ENCODE data around the gene TSPAN11. TPM values are rescaled to one million over a fixed set of nuclear protein-coding genes. Genes with fewer than 3 reads are reported as not detected.

Gene TSPAN11
- total RNA-seq, 1 experiment from 2014 or later: not detected

DNA sequence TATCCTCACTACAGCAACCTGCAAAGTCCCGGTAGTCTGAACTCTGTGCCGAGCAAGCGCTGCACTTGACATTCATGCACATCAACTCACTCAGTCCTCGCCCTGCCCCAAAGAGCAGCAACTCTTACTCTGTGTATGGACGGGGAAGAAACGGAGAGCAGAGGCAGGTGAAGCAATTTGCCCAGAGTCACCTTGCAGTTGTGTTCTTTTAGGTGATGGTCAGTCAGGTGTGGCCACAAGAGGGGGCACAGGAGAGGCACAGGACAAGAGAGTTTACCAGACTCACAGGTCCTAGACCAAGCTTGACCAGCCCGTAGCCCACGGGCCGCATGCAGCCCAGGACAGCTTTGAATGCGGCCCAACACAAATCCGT is 39.1 kb downstream of the TSPAN11 start:
- Histone ChIP-seq H3K4me3 (ENCODE audit: low read depth in 2 of 2, low read length in 2 of 2) (no peak overlapping the region), H3K4me1 (ENCODE audit: control insufficient read depth, insufficient read depth, low read length) (no peaks in the 10 kb centered on the region), H3K36me3 (ENCODE audit: control insufficient read depth, insufficient read depth, low read length) (no peaks in the 10 kb centered on the region), H3K27ac (ENCODE audit: low read length) (no peak overlapping the region), H3K27me3 (ENCODE audit: control insufficient read depth, insufficient read depth, low read length) (peaks cover 35% of the 10 kb centered on the region), H3K9me3 (ENCODE audit: control insufficient read depth, insufficient read depth, low read depth, low read length) (no peaks in the 10 kb centered on the region)
- intact Hi-C loops (cut with micrococcal nuclease; ENCODE audit: unreplicated experiment): no loop called here
- DNase-seq (ENCODE audit: low read depth, low spot score) (no peak), ATAC-seq (peak; percentile 59)
- ChIA-PET POLR2A (interaction anchor here (0.6 kb wide), 2 partner anchors 39 to 93 kb away, joined by 3 read pairs; partner anchors contain the start of gene TSPAN11), CTCF (no interaction called here)
- no peak for TF ChIP-seq TCF7L2 (IDR thresholded peaks at IDR 0.05; ENCODE audit: low read depth, low read length)
- BruUV-seq (replicated peaks): no TSS peak
- in situ Hi-C loops (cut with HindIII; ENCODE audit: low pct_unique_long_range_greater_than_20kb, low sequenced_read_pairs): no loop called here

DNA sequence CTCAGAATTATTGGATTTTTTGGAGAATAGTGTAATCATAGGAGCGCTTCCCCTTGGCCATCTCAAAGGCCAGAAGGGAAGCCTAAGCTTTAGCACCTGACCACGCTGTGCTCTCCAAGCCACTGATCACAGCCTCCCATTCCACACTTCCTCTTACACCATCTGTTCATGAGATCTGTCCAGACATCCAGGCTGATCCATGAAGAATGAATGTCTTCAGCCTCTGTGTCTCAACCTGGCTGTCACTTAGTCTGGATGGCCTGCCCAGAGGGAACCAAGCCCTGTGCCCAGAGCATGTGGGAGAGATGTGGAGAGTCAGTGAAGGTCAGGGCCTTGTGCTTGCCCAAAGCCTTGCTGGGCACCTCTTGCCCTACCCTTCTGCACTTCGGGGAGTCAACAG is 40.5 kb downstream of the TSPAN11 start:
- Histone ChIP-seq H3K9me3 (ENCODE audit: control insufficient read depth, insufficient read depth, low read depth, low read length) (no peaks in the 10 kb centered on the region), H3K27me3 (ENCODE audit: control insufficient read depth, insufficient read depth, low read length) (peaks cover 37% of the 10 kb centered on the region), H3K27ac (ENCODE audit: low read length) (no peak overlapping the region), H3K4me3 (ENCODE audit: low read depth in 2 of 2, low read length in 2 of 2) (no peak overlapping the region), H3K4me1 (ENCODE audit: control insufficient read depth, insufficient read depth, low read length) (no peaks in the 10 kb centered on the region), H3K36me3 (ENCODE audit: control insufficient read depth, insufficient read depth, low read length) (no peaks in the 10 kb centered on the region)
- in situ Hi-C loops (cut with HindIII; ENCODE audit: low pct_unique_long_range_greater_than_20kb, low sequenced_read_pairs): no loop called here
- CTCF ChIA-PET: interaction anchor here (0.5 kb wide), 1 partner anchor 116 kb away, joined by 3 read pairs; no protein-coding TSS in a partner anchor
- TF ChIP-seq, protein P1, sequence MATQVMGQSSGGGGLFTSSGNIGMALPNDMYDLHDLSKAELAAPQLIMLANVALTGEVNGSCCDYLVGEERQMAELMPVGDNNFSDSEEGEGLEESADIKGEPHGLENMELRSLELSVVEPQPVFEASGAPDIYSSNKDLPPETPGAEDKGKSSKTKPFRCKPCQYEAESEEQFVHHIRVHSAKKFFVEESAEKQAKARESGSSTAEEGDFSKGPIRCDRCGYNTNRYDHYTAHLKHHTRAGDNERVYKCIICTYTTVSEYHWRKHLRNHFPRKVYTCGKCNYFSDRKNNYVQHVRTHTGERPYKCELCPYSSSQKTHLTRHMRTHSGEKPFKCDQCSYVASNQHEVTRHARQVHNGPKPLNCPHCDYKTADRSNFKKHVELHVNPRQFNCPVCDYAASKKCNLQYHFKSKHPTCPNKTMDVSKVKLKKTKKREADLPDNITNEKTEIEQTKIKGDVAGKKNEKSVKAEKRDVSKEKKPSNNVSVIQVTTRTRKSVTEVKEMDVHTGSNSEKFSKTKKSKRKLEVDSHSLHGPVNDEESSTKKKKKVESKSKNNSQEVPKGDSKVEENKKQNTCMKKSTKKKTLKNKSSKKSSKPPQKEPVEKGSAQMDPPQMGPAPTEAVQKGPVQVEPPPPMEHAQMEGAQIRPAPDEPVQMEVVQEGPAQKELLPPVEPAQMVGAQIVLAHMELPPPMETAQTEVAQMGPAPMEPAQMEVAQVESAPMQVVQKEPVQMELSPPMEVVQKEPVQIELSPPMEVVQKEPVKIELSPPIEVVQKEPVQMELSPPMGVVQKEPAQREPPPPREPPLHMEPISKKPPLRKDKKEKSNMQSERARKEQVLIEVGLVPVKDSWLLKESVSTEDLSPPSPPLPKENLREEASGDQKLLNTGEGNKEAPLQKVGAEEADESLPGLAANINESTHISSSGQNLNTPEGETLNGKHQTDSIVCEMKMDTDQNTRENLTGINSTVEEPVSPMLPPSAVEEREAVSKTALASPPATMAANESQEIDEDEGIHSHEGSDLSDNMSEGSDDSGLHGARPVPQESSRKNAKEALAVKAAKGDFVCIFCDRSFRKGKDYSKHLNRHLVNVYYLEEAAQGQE (IDR thresholded peaks at IDR 0.05; ENCODE audit: insufficient read depth in 1 of 2, low read depth in 2 of 2, low read length in 1 of 2): no peak
- TF ChIP-seq TCF7L2 (IDR thresholded peaks at IDR 0.05; ENCODE audit: low read depth, low read length): no peak
- TF ChIP-seq, protein P2, sequence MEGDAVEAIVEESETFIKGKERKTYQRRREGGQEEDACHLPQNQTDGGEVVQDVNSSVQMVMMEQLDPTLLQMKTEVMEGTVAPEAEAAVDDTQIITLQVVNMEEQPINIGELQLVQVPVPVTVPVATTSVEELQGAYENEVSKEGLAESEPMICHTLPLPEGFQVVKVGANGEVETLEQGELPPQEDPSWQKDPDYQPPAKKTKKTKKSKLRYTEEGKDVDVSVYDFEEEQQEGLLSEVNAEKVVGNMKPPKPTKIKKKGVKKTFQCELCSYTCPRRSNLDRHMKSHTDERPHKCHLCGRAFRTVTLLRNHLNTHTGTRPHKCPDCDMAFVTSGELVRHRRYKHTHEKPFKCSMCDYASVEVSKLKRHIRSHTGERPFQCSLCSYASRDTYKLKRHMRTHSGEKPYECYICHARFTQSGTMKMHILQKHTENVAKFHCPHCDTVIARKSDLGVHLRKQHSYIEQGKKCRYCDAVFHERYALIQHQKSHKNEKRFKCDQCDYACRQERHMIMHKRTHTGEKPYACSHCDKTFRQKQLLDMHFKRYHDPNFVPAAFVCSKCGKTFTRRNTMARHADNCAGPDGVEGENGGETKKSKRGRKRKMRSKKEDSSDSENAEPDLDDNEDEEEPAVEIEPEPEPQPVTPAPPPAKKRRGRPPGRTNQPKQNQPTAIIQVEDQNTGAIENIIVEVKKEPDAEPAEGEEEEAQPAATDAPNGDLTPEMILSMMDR (IDR thresholded peaks at IDR 0.05): no peak
- no peak for TF ChIP-seq SIN3A (IDR thresholded peaks at IDR 0.05; ENCODE audit: borderline replicate concordance, insufficient read depth, low read depth, low read length)
- no peak for TF ChIP-seq POLR2AphosphoS5 (IDR thresholded peaks at IDR 0.05; ENCODE audit: low read depth, low read length)
- DNase-seq (ENCODE audit: low read depth, low spot score): no peak
- POLR2A ChIA-PET: no interaction called here
- no peak for ATAC-seq
- BruUV-seq (replicated peaks): no TSS peak
- intact Hi-C loops (cut with micrococcal nuclease; ENCODE audit: unreplicated experiment): no loop called here

DNA sequence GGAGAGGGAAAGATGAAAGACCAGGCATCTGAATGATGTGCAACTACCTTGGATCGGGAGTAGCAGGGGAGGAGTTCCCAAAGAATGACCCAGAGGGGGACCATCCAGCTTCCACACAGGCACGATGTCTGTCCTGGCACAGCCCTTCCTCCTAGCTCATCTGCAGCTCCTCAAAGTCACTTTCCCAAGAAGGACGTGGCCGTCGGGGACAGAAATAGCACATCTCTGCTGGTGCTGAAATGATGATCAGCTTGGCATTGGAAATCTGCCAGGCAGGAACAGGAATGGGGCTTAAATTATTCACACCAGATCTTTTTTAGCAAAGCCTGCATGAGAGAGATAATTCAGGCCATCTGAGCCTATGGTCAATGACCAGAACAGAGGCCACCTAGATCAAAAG is 41.7 kb downstream of the TSPAN11 start:
- no TSS peak for BruUV-seq (replicated peaks)
- intact Hi-C loops (cut with micrococcal nuclease; ENCODE audit: unreplicated experiment): no loop called here
- TF ChIP-seq, protein P1 (IDR thresholded peaks at IDR 0.05; ENCODE audit: insufficient read depth in 1 of 2, low read depth in 2 of 2, low read length in 1 of 2): no peak
- TF ChIP-seq, protein P2 (IDR thresholded peaks at IDR 0.05): no peak
- TF ChIP-seq SIN3A (IDR thresholded peaks at IDR 0.05; ENCODE audit: borderline replicate concordance, insufficient read depth, low read depth, low read length) (no peak), TCF7L2 (IDR thresholded peaks at IDR 0.05; ENCODE audit: low read depth, low read length) (no peak), POLR2AphosphoS5 (IDR thresholded peaks at IDR 0.05; ENCODE audit: low read depth, low read length) (no peak)
- ATAC-seq (no peak), DNase-seq (ENCODE audit: low read depth, low spot score) (no peak)
- Histone ChIP-seq H3K36me3 (ENCODE audit: control insufficient read depth, insufficient read depth, low read length) (no peaks in the 10 kb centered on the region), H3K9me3 (ENCODE audit: control insufficient read depth, insufficient read depth, low read depth, low read length) (no peaks in the 10 kb centered on the region), H3K27ac (ENCODE audit: low read length) (no peak overlapping the region), H3K4me3 (ENCODE audit: low read depth in 2 of 2, low read length in 2 of 2) (no peak overlapping the region), H3K4me1 (ENCODE audit: control insufficient read depth, insufficient read depth, low read length) (no peaks in the 10 kb centered on the region), H3K27me3 (ENCODE audit: control insufficient read depth, insufficient read depth, low read length) (peaks cover 41% of the 10 kb centered on the region)
- ChIA-PET CTCF (no interaction called here), POLR2A (no interaction called here)
- in situ Hi-C loops (cut with HindIII; ENCODE audit: low pct_unique_long_range_greater_than_20kb, low sequenced_read_pairs): no loop called here
